ENCODE data around the gene RPS16. TPM values are rescaled to one million over a fixed set of nuclear protein-coding genes. Genes with fewer than 3 reads are reported as not detected.
A peak's percentile ranks its signal among the peaks of the same experiment; 100 is the strongest.

The RPS16 gene
- total RNA-seq, 4 donors from 2014 or later = 1,316 to 2,441 (median 1,971) TPM

- intact Hi-C loops (cut with DNase I) = loop anchor here (2.0 kb wide), 1 partner anchor 31 kb away; the partner anchor contains the start of gene SUPT5H
Measured at GRCh38 chr19:39413911-39414608, 21.7 kb downstream of the RPS16 start.

GRCh38 chr19:39413272-39413910, 22.4 kb downstream of the RPS16 start:
- Histone ChIP-seq H3K4me3 (peak overlapping the region; percentile 63 to 93 (median 80)), H3K4me1 (peaks cover 33 to 65% (median 57%) of the 10 kb centered on the region in 4 donors), H3K36me3 (peaks cover 12 to 40% (median 35%) of the 10 kb centered on the region in 4 donors), H3K27ac (replicated peaks in 1 of 4) (peak overlapping the region; percentile 91 to 100 (median 99)), H3K27me3 (no peaks in the 10 kb centered on the region), H3K9me3 (no peaks in the 10 kb centered on the region)
- DNase-seq (ENCODE audit: extremely low spot score) = no peak
- TF ChIP-seq CTCF (IDR thresholded peaks at IDR 0.05) (no peak), POLR2AphosphoS5 (IDR thresholded peaks at IDR 0.05) (peak in 1 of 2 donors; percentile 13)
- intact Hi-C loops (cut with DNase I) = loop anchor here (2.0 kb wide), 1 partner anchor 31 kb away; the partner anchor contains the start of gene SUPT5H
- 3% methylated on average over 32 of the region's 54 CpGs for WGBS

More at GRCh38 chr19:39413911-39414608, 21.7 kb downstream of the RPS16 start:
- TF ChIP-seq EP300 (IDR thresholded peaks at IDR 0.05) (no peak), CTCF (IDR thresholded peaks at IDR 0.05) (no peak), POLR2A (IDR thresholded peaks at IDR 0.05; ENCODE audit: low read depth) (no peak), POLR2AphosphoS5 (IDR thresholded peaks at IDR 0.05) (no peak)
- peaks cover 13 to 40% (median 36%) of the 10 kb centered on the region in 4 donors for H3K36me3 ChIP-seq
- H3K4me1 ChIP-seq = peaks cover 33 to 65% (median 57%) of the 10 kb centered on the region in 4 donors
- H3K27me3 ChIP-seq = no peaks in the 10 kb centered on the region
- H3K4me3 ChIP-seq = peak overlapping the region; percentile 63 to 93 (median 80)
- WGBS = 32% methylated on average over 16 of the region's 18 CpGs
- no peak for DNase-seq (ENCODE audit: extremely low spot score)
- H3K9me3 ChIP-seq = no peaks in the 10 kb centered on the region
- H3K27ac ChIP-seq (replicated peaks in 1 of 4) = peak overlapping the region; percentile 91 to 100 (median 99)

- TF ChIP-seq EP300 (IDR thresholded peaks at IDR 0.05) = no peak
- no peak for TF ChIP-seq POLR2AphosphoS5 (IDR thresholded peaks at IDR 0.05)
- TF ChIP-seq CTCF (IDR thresholded peaks at IDR 0.05) = peak in 1 of 3 experiments; percentile 28
- TF ChIP-seq POLR2A (IDR thresholded peaks at IDR 0.05; ENCODE audit: low read depth) = no peak
- intact Hi-C loops (cut with DNase I) = loop anchor here (1.0 to 2.0 kb wide), 2 partner anchors 15 to 32 kb away; partner anchors contain the start of gene SUPT5H
- H3K4me1 ChIP-seq = peaks cover 33 to 65% (median 57%) of the 10 kb centered on the region in 4 donors
- no peak for DNase-seq (ENCODE audit: extremely low spot score)
- H3K9me3 ChIP-seq = no peaks in the 10 kb centered on the region
- H3K4me3 ChIP-seq = peak overlapping the region; percentile 63 to 93 (median 80)
- WGBS = 0% methylated on average over 4 of the region's 24 CpGs
- peak overlapping the region; percentile 91 to 100 (median 99) for H3K27ac ChIP-seq (replicated peaks in 1 of 4)
- H3K36me3 ChIP-seq = peaks cover 17 to 40% (median 35%) of the 10 kb centered on the region in 4 donors
- no peaks in the 10 kb centered on the region for H3K27me3 ChIP-seq
Measured at GRCh38 chr19:39412867-39413271, 22.9 kb downstream of the RPS16 start.

- H3K27ac ChIP-seq (replicated peaks in 1 of 4) = peak within 1 kb of the TSS; percentile 99 to 100 (median 100)
- intact Hi-C loops (cut with DNase I) = loop anchor here (1.0 to 2.0 kb wide), 2 partner anchors 14 to 33 kb away; partner anchors contain the start of gene SUPT5H
- H3K4me3 ChIP-seq = peak within 1 kb of the TSS; percentile 63 to 93 (median 80)
- H3K27me3 ChIP-seq = no peaks in the 10 kb centered on the region
- H3K4me1 ChIP-seq = peaks cover 33 to 62% (median 56%) of the 10 kb centered on the region in 4 donors
- DNase-seq (ENCODE audit: extremely low spot score) = peak; percentile 100
- H3K9me3 ChIP-seq = no peaks in the 10 kb centered on the region
- H3K36me3 ChIP-seq = peaks cover 15 to 40% (median 35%) of the 10 kb centered on the region in 4 donors
- peak in 1 of 2 donors; percentile 95 for TF ChIP-seq POLR2AphosphoS5 (IDR thresholded peaks at IDR 0.05)
- no peak for TF ChIP-seq EP300 (IDR thresholded peaks at IDR 0.05)
- peak; percentile 88 to 93 (median 91) for TF ChIP-seq CTCF (IDR thresholded peaks at IDR 0.05)
- peak; percentile 97 for TF ChIP-seq POLR2A (IDR thresholded peaks at IDR 0.05; ENCODE audit: low read depth)
- 0% methylated on average over 16 of the region's 60 CpGs for whole genome bisulfite sequencing
Measured at GRCh38 chr19:39412100-39412866, 23.5 kb downstream of the RPS16 start, which contains the start of gene PLEKHG2. Gene PLEKHG2 (plus strand): TSS chr19:39412669. CDS start chr19:39414087, 1,418 bp downstream.

Data from esophagus muscularis mucosa (tissue), 4 donors.